GM12878 (cell line): Measurements from ENCODE around the gene CDC7. TPM values are rescaled to one million over a fixed set of nuclear protein-coding genes. Genes with fewer than 3 reads are reported as not detected.

Source experiments
- BMI1 ChIP-seq: fragments of 450-650 bp; IDR thresholded peaks from 2 replicates; pipeline ENCODE4 v1.6.1; 2016; ENCODE audit warnings: mild to moderate bottlenecking, moderate library complexity, borderline replicate concordance
- CBX5 ChIP-seq: sonication (generic); IDR thresholded peaks from 2 replicates; pipeline ENCODE4 v1.6.1; 2016; ENCODE audit warnings: low read depth, moderate library complexity, mild to moderate bottlenecking, inconsistent platforms
- CEBPB ChIP-seq, 2 experiments: fragments of 150-350 bp in 1 of 2; IDR thresholded peaks; 2 replicates each; pipeline ENCODE4 v1.6.1; 2012 to 2014; ENCODE audit warnings: low read depth in 2 of 2, low read length in 2 of 2, borderline replicate concordance in 1 of 2, inconsistent platforms in 1 of 2
- CHD1 ChIP-seq: IDR thresholded peaks from 2 replicates; pipeline ENCODE4 v1.6.1; 2012; ENCODE audit warnings: low read depth, low read length, improper control_type of control experiment
- CREB1 ChIP-seq: IDR thresholded peaks from 2 replicates; pipeline ENCODE4 v1.6.1; 2012; ENCODE audit warnings: low read depth, mild to moderate bottlenecking, inconsistent platforms
- DPF2 ChIP-seq: fragments of 450-650 bp; IDR thresholded peaks from 2 replicates; pipeline ENCODE4 v1.6.1; 2017; ENCODE audit warnings: mild to moderate bottlenecking
- EED ChIP-seq: sonication (generic); IDR thresholded peaks from 2 replicates; pipeline ENCODE4 v1.6.1; 2016; ENCODE audit warnings: antibody characterized with exemption, low read depth
- EGR1 ChIP-seq, 2 experiments: IDR thresholded peaks; 1 replicate in 1 of 2; 2 replicates in 1 of 2; pipeline ENCODE4 v1.6.1; 2011 to 2012; ENCODE audit warnings: low read depth in 2 of 2, low read length in 2 of 2, borderline replicate concordance in 1 of 2, mild to moderate bottlenecking in 1 of 2, moderate library complexity in 1 of 2
- ETV6 ChIP-seq, 2 experiments: fragments of 450-650 bp in 1 of 2; IDR thresholded peaks in 1 of 2; conservative IDR thresholded peaks in 1 of 2; 2 replicates each; pipeline ENCODE4 v1.6.1; 2014; ENCODE audit warnings: antibody characterized with exemption in 1 of 2, borderline replicate concordance in 1 of 2, low read depth in 1 of 2, mild to moderate bottlenecking in 1 of 2, moderate library complexity in 1 of 2
- FOXM1 ChIP-seq: IDR thresholded peaks from 2 replicates; pipeline ENCODE4 v1.6.1; 2012; ENCODE audit warnings: low read depth, mild to moderate bottlenecking, inconsistent platforms, low read length, moderate library complexity
- HDAC6 ChIP-seq: fragments of 200-600 bp; sonication (generic); IDR thresholded peaks from one replicate; pipeline ENCODE4 v1.8.0; 2017; ENCODE audit warnings: antibody characterized with exemption; ENCODE audit not compliant: unreplicated experiment
- NBN ChIP-seq: fragments of 450-650 bp; IDR thresholded peaks from 2 replicates; pipeline ENCODE4 v1.6.1; 2016
- NRF1 ChIP-seq: conservative IDR thresholded peaks from 2 replicates; pipeline ENCODE4 v1.6.1; 2011; ENCODE audit warnings: mild to moderate bottlenecking, low read depth, low read length, improper control_type of control experiment
- RB1 ChIP-seq: fragments of 450-650 bp; formaldehyde crosslinking; IDR thresholded peaks from 2 replicates; pipeline ENCODE4 v1.6.1; 2017; ENCODE audit warnings: mild to moderate bottlenecking, borderline replicate concordance
- RELA ChIP-seq: fragments of 450-650 bp; IDR thresholded peaks from 2 replicates; pipeline ENCODE4 v1.8.0; 2014; ENCODE audit warnings: borderline replicate concordance; ENCODE audit not compliant: partially characterized antibody
- YBX1 ChIP-seq: fragments of 450-650 bp; IDR thresholded peaks from 2 replicates; pipeline ENCODE4 v1.6.1; 2016; ENCODE audit warnings: antibody characterized with exemption
- ZSCAN29 ChIP-seq: fragments of 450-650 bp; IDR thresholded peaks from 2 replicates; pipeline ENCODE4 v1.6.1; 2017; ENCODE audit warnings: mild to moderate bottlenecking, moderate library complexity
- polyA plus RNA-seq, 11 experiments: library from polyadenylated mRNA; depleted of rRNA in 4 of 11; unstranded in 6 of 11; stranded (reverse) in 5 of 11; fragments of >200 nt; fragmentation: Nextera tagmentation in 4 of 11; fragmentation: Illumina TruSeq in 1 of 11; extraction: Ambion mirVana in 4 of 11; extraction: Trizol in 1 of 11; gene quantifications; 1 replicate in 1 of 11; 2 replicates in 10 of 11; pipeline versions ENCODE4 v1.2.1 to v1.2.3, GENCODE V29; 2011 to 2016; ENCODE audit warnings: inconsistent platforms in 2 of 11, missing spikeins in 2 of 11, low read depth in 1 of 11
- total RNA-seq, 4 experiments: library from RNA; depleted of rRNA in 3 of 4; stranded (reverse); fragments of >200 nt in 3 of 4; fragmentation: Illumina TruSeq in 1 of 4; extraction: Trizol in 1 of 4; gene quantifications; 2 replicates each; pipeline versions ENCODE4 v1.2.1 to v1.2.3, GENCODE V29; 2013 to 2021
- TF ChIP-seq, protein P1 (sequence below): fragments of 450-650 bp; IDR thresholded peaks from 2 replicates; pipeline ENCODE4 v1.6.1; 2014; ENCODE audit warnings: mild to moderate bottlenecking
- TF ChIP-seq, protein P2 (sequence below): fragments of 450-650 bp; IDR thresholded peaks from 2 replicates; pipeline ENCODE4 v1.6.1; 2017; ENCODE audit warnings: mild to moderate bottlenecking
- TF ChIP-seq, protein P3 (sequence below): fragments of 450-650 bp; conservative IDR thresholded peaks from 2 replicates; pipeline ENCODE4 v1.6.1; 2017; ENCODE audit warnings: mild to moderate bottlenecking, moderate library complexity
- TF ChIP-seq, protein P4 (sequence below): fragments of 450-650 bp; formaldehyde crosslinking; IDR thresholded peaks from 2 replicates; pipeline ENCODE4 v1.4.0; 2020; ENCODE audit warnings: mild to moderate bottlenecking, moderate library complexity

The CDC7 gene
- total and polyA plus RNA-seq, 10 of the 15 experiments (the other 5 are each of a cell fraction or from before 2014, with no cell fraction given), result 14.9 to 37.8 (median 26.0) TPM

GRCh38 chr1:91500756-91501522 lies at the start of gene CDC7 (continued):
- TF ChIP-seq, protein P1, sequence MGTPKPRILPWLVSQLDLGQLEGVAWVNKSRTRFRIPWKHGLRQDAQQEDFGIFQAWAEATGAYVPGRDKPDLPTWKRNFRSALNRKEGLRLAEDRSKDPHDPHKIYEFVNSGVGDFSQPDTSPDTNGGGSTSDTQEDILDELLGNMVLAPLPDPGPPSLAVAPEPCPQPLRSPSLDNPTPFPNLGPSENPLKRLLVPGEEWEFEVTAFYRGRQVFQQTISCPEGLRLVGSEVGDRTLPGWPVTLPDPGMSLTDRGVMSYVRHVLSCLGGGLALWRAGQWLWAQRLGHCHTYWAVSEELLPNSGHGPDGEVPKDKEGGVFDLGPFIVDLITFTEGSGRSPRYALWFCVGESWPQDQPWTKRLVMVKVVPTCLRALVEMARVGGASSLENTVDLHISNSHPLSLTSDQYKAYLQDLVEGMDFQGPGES, result peak; percentile 10; the same call in 1 of the 2 replicates
- TF ChIP-seq, protein P2, sequence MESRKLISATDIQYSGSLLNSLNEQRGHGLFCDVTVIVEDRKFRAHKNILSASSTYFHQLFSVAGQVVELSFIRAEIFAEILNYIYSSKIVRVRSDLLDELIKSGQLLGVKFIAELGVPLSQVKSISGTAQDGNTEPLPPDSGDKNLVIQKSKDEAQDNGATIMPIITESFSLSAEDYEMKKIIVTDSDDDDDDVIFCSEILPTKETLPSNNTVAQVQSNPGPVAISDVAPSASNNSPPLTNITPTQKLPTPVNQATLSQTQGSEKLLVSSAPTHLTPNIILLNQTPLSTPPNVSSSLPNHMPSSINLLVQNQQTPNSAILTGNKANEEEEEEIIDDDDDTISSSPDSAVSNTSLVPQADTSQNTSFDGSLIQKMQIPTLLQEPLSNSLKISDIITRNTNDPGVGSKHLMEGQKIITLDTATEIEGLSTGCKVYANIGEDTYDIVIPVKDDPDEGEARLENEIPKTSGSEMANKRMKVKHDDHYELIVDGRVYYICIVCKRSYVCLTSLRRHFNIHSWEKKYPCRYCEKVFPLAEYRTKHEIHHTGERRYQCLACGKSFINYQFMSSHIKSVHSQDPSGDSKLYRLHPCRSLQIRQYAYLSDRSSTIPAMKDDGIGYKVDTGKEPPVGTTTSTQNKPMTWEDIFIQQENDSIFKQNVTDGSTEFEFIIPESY, result no peak
- peak in 1 of 2 experiments; percentile 67; a peak in 1 of 3 replicates for TF ChIP-seq EGR1 (IDR thresholded peaks at IDR 0.05; ENCODE audit: borderline replicate concordance in 1 of 2, low read depth in 2 of 2, low read length in 2 of 2)
- peak; percentile 99 for TF ChIP-seq RB1
- TF ChIP-seq FOXM1, result no peak
- TF ChIP-seq RELA, result peak; percentile 10
- TF ChIP-seq ETV6 (conservative IDR thresholded peaks at IDR 0.05 in 1 of 2, IDR thresholded peaks at IDR 0.05 in 1 of 2; ENCODE audit: borderline replicate concordance in 1 of 2, low read depth in 1 of 2), result 0 out of 4 replicates have a peak, but pooled peaks of 1 of the 2 experiments have one; percentile 23
- TF ChIP-seq NRF1, result peak; percentile 88
- TF ChIP-seq DPF2, result 0 out of 2 replicates have a peak, but pooled peaks have one; percentile 16
- TF ChIP-seq CEBPB (IDR thresholded peaks at IDR 0.05; ENCODE audit: borderline replicate concordance in 1 of 2, low read depth in 2 of 2, low read length in 2 of 2), result peak in 1 of 2 experiments; percentile 90; a peak in 2 of 4 replicates
- TF ChIP-seq, protein P3, sequence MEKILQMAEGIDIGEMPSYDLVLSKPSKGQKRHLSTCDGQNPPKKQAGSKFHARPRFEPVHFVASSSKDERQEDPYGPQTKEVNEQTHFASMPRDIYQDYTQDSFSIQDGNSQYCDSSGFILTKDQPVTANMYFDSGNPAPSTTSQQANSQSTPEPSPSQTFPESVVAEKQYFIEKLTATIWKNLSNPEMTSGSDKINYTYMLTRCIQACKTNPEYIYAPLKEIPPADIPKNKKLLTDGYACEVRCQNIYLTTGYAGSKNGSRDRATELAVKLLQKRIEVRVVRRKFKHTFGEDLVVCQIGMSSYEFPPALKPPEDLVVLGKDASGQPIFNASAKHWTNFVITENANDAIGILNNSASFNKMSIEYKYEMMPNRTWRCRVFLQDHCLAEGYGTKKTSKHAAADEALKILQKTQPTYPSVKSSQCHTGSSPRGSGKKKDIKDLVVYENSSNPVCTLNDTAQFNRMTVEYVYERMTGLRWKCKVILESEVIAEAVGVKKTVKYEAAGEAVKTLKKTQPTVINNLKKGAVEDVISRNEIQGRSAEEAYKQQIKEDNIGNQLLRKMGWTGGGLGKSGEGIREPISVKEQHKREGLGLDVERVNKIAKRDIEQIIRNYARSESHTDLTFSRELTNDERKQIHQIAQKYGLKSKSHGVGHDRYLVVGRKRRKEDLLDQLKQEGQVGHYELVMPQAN, result peak; percentile 62; the same call in 1 of the 2 replicates
- peak; percentile 83; the same call in 1 of the 2 replicates for TF ChIP-seq CHD1
- TF ChIP-seq CBX5, result 0 out of 2 replicates have a peak, but pooled peaks have one; percentile 68
- TF ChIP-seq BMI1, result no peak
- no peak for TF ChIP-seq ZSCAN29
- TF ChIP-seq HDAC6, result no peak
- peak; percentile 93 for TF ChIP-seq EED
- TF ChIP-seq, protein P4, sequence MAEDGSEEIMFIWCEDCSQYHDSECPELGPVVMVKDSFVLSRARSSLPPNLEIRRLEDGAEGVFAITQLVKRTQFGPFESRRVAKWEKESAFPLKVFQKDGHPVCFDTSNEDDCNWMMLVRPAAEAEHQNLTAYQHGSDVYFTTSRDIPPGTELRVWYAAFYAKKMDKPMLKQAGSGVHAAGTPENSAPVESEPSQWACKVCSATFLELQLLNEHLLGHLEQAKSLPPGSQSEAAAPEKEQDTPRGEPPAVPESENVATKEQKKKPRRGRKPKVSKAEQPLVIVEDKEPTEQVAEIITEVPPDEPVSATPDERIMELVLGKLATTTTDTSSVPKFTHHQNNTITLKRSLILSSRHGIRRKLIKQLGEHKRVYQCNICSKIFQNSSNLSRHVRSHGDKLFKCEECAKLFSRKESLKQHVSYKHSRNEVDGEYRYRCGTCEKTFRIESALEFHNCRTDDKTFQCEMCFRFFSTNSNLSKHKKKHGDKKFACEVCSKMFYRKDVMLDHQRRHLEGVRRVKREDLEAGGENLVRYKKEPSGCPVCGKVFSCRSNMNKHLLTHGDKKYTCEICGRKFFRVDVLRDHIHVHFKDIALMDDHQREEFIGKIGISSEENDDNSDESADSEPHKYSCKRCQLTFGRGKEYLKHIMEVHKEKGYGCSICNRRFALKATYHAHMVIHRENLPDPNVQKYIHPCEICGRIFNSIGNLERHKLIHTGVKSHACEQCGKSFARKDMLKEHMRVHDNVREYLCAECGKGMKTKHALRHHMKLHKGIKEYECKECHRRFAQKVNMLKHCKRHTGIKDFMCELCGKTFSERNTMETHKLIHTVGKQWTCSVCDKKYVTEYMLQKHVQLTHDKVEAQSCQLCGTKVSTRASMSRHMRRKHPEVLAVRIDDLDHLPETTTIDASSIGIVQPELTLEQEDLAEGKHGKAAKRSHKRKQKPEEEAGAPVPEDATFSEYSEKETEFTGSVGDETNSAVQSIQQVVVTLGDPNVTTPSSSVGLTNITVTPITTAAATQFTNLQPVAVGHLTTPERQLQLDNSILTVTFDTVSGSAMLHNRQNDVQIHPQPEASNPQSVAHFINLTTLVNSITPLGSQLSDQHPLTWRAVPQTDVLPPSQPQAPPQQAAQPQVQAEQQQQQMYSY (CRISPR knock-in tag), result no peak
- TF ChIP-seq NBN, result 0 out of 2 replicates have a peak, but pooled peaks have one; percentile 48
- TF ChIP-seq YBX1, result no peak
- TF ChIP-seq CREB1, result peak; percentile 38
